H1 (cell line): ENCODE measurements around the gene ZNF777.

ENCODE experiments used
- BCL11A ChIP-seq, 2 experiments: IDR thresholded peaks; one replicate each; pipeline ENCODE4 v1.6.1; 2011; ENCODE audit warnings: low read depth in 2 of 2, low read length in 2 of 2, mild to moderate bottlenecking in 2 of 2
- CHD7 ChIP-seq: fragments of 300-600 bp; sonication (generic); IDR thresholded peaks from 2 replicates; pipeline ENCODE4 v1.7.1; 2012; ENCODE audit warnings: low read length, moderate library complexity, mild to moderate bottlenecking, inconsistent platforms; ENCODE audit not compliant: insufficient replicate concordance
- CTCF ChIP-seq, 3 experiments: IDR thresholded peaks; 1 replicate in 2 of 3; 2 replicates in 1 of 3; pipeline versions ENCODE4 v1.5.1 to v1.6.1; 2011; ENCODE audit warnings: low read length in 3 of 3, mild to moderate bottlenecking in 3 of 3, inconsistent platforms in 2 of 3, low read depth in 1 of 3, moderate library complexity in 1 of 3; ENCODE audit not compliant: insufficient read depth in 1 of 3; ENCODE audit errors: control extremely low read depth in 1 of 3
- EP300 ChIP-seq, 2 experiments: IDR thresholded peaks; 1 replicate in 1 of 2; 2 replicates in 1 of 2; pipeline ENCODE4 v1.6.1; 2011 to 2012; ENCODE audit warnings: low read depth in 2 of 2, low read length in 2 of 2, mild to moderate bottlenecking in 2 of 2, borderline replicate concordance in 1 of 2, inconsistent platforms in 1 of 2, moderate library complexity in 1 of 2
- EZH2 ChIP-seq: fragments of 200-600 bp; sonication (generic); IDR thresholded peaks from 2 replicates; pipeline ENCODE4 v1.7.1; 2012; ENCODE audit warnings: low read depth, mild to moderate bottlenecking, moderate library complexity, low read length, inconsistent platforms; ENCODE audit not compliant: severe bottlenecking
- FOSL1 ChIP-seq: IDR thresholded peaks from 2 replicates; pipeline ENCODE4 v1.6.1; 2011; ENCODE audit warnings: mild to moderate bottlenecking, low read depth, low read length, moderate library complexity; ENCODE audit not compliant: insufficient read depth
- POLR2A ChIP-seq, 2 experiments: IDR thresholded peaks; 1 replicate in 1 of 2; 2 replicates in 1 of 2; pipeline ENCODE4 v1.6.1; 2011; ENCODE audit warnings: low read depth in 2 of 2, low read length in 2 of 2, mild to moderate bottlenecking in 2 of 2; ENCODE audit errors: control extremely low read depth in 1 of 2
- POLR2AphosphoS5 ChIP-seq: IDR thresholded peaks from 2 replicates; pipeline ENCODE4 v1.6.1; 2011; ENCODE audit warnings: low read depth, low read length
- RXRA ChIP-seq: IDR thresholded peaks from 2 replicates; pipeline ENCODE4 v1.6.1; 2011; ENCODE audit warnings: low read depth, mild to moderate bottlenecking, low read length, moderate library complexity; ENCODE audit not compliant: insufficient read depth

GRCh38 chr7:149422162-149422913 is 38.5 kb downstream of the ZNF777 start:
- peak; percentile 78 to 98 (median 82) for TF ChIP-seq CTCF (IDR thresholded peaks at IDR 0.05; ENCODE audit: control extremely low read depth in 1 of 3, insufficient read depth in 1 of 3, low read depth in 1 of 3, low read length in 3 of 3)
- peak; percentile 42; the same call in 1 of the 2 replicates for TF ChIP-seq FOSL1
- no peak for TF ChIP-seq EP300 (IDR thresholded peaks at IDR 0.05; ENCODE audit: borderline replicate concordance in 1 of 2, low read depth in 2 of 2, low read length in 2 of 2)
- TF ChIP-seq POLR2A (IDR thresholded peaks at IDR 0.05; ENCODE audit: control extremely low read depth in 1 of 2, low read depth in 2 of 2, low read length in 2 of 2) = peak in 1 of 2 experiments; percentile 46; a peak in 1 of 3 replicates
- TF ChIP-seq RXRA = no peak
- TF ChIP-seq BCL11A (IDR thresholded peaks at IDR 0.05; ENCODE audit: low read depth in 2 of 2, low read length in 2 of 2) = no peak
- TF ChIP-seq CHD7 = no peak
- TF ChIP-seq POLR2AphosphoS5 = no peak
- TF ChIP-seq EZH2 = no peak
